ENCODE results near the gene KLK13. TPM values are rescaled to one million over a fixed set of nuclear protein-coding genes. Genes with fewer than 3 reads are reported as not detected.

KLK13 gene
- total and polyA plus RNA-seq, 4 donors: 0.36 TPM; not detected in 3

- DNase-seq (no peak), ATAC-seq (ENCODE audit: low FRiP score) (no peak)
- Histone ChIP-seq H3K9me3 (ENCODE audit: control insufficient read depth, low read length) (no peaks in the 10 kb centered on the region), H3K27ac (ENCODE audit: low read depth in 1 of 2, low read length in 2 of 2) (no peak overlapping the region), H3K4me1 (ENCODE audit: control insufficient read depth in 1 of 2, insufficient read depth in 2 of 2, low read length in 2 of 2) (no peaks in the 10 kb centered on the region), H3K4me3 (ENCODE audit: low read length in 2 of 2) (no peak overlapping the region), H3K36me3 (ENCODE audit: control insufficient read depth in 1 of 2, insufficient read depth in 2 of 2, low read length in 1 of 2) (no peaks in the 10 kb centered on the region), H3K27me3 (ENCODE audit: control insufficient read depth in 1 of 2, insufficient read depth in 2 of 2, low read length in 1 of 2) (no peaks in the 10 kb centered on the region)
- intact Hi-C loops (cut with DNase I): no loop called here
- WGBS, 2 donors: 82 to 84% methylated on average over 5 of the region's 5 CpGs
Measured at GRCh38 chr19:51075998-51076397, 11.1 kb upstream of the KLK13 start.

GRCh38 chr19:51071095-51071405 lies 6.2 kb upstream of the KLK13 start:
- no peaks in the 10 kb centered on the region for H3K27me3 ChIP-seq (ENCODE audit: control insufficient read depth in 1 of 2, insufficient read depth in 2 of 2, low read length in 1 of 2)
- H3K9me3 ChIP-seq (ENCODE audit: control insufficient read depth, low read length): no peaks in the 10 kb centered on the region
- no peak overlapping the region for H3K27ac ChIP-seq (ENCODE audit: low read depth in 1 of 2, low read length in 2 of 2)
- 56 to 60% methylated on average over 4 of the region's 4 CpGs for whole genome bisulfite sequencing, 2 donors
- intact Hi-C loops (cut with DNase I): no loop called here
- H3K4me3 ChIP-seq (ENCODE audit: low read length in 2 of 2): no peak overlapping the region
- DNase-seq (no peak), ATAC-seq (ENCODE audit: low FRiP score) (no peak)
- no peaks in the 10 kb centered on the region for H3K4me1 ChIP-seq (ENCODE audit: control insufficient read depth in 1 of 2, insufficient read depth in 2 of 2, low read length in 2 of 2)
- no peaks in the 10 kb centered on the region for H3K36me3 ChIP-seq (ENCODE audit: control insufficient read depth in 1 of 2, insufficient read depth in 2 of 2, low read length in 1 of 2)

DNA sequence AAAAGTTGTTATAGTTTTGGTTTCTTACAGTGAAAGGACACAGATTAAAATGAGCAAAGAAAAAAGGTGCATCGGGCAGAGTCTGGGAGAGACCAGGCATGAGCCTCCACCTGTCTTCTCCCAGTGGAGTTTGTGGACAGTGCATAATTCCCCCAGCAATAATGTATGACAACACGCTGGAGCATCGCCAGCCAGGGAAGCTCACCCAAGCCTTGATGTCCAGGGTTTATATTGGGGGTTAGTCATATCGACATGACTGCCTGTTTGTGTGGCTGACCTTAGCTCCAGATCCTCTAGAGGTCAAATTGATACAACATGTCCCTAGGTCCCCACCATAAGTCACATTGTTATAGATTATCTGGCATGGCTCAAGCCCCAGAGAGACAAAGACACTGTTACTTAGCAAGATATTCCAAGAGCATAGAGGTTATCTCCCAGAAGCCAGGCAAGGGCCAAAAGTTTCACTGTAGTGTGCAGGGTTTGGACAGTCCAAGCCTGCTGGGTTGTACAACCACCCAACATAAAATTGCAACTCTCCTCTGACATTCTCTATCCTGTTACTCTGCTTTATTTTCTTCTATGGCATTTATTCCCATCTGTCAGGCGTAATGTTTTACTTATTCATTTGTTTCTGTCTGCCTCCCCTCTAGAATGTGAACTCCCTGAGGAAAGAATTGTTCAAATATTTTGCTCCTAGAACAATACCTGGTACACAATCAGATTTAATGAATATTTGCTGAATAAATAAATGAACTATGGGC lies 5.6 kb upstream of the KLK13 start:
- DNase-seq (no peak), ATAC-seq (ENCODE audit: low FRiP score) (no peak)
- WGBS, 2 donors: 72 to 76% methylated on average over 5 of the region's 5 CpGs
- H3K9me3 ChIP-seq (ENCODE audit: control insufficient read depth, low read length): no peaks in the 10 kb centered on the region
- no peaks in the 10 kb centered on the region for H3K27me3 ChIP-seq (ENCODE audit: control insufficient read depth in 1 of 2, insufficient read depth in 2 of 2, low read length in 1 of 2)
- H3K4me1 ChIP-seq (ENCODE audit: control insufficient read depth in 1 of 2, insufficient read depth in 2 of 2, low read length in 2 of 2): no peaks in the 10 kb centered on the region
- intact Hi-C loops (cut with DNase I): no loop called here
- H3K27ac ChIP-seq (ENCODE audit: low read depth in 1 of 2, low read length in 2 of 2): no peak overlapping the region
- H3K4me3 ChIP-seq (ENCODE audit: low read length in 2 of 2): no peak overlapping the region
- no peaks in the 10 kb centered on the region for H3K36me3 ChIP-seq (ENCODE audit: control insufficient read depth in 1 of 2, insufficient read depth in 2 of 2, low read length in 1 of 2)

GRCh38 chr19:51066393-51067186 lies 1.7 kb upstream of the KLK13 start:
- WGBS, 2 donors: 64 to 68% methylated on average over 7 of the region's 7 CpGs
- ATAC-seq (ENCODE audit: low FRiP score): no peak
- no peaks in the 10 kb centered on the region for H3K36me3 ChIP-seq (ENCODE audit: control insufficient read depth in 1 of 2, insufficient read depth in 2 of 2, low read length in 1 of 2)
- no peaks in the 10 kb centered on the region for H3K27me3 ChIP-seq (ENCODE audit: control insufficient read depth in 1 of 2, insufficient read depth in 2 of 2, low read length in 1 of 2)
- H3K4me1 ChIP-seq (ENCODE audit: control insufficient read depth in 1 of 2, insufficient read depth in 2 of 2, low read length in 2 of 2): no peaks in the 10 kb centered on the region
- H3K4me3 ChIP-seq (ENCODE audit: low read length in 2 of 2): no peak overlapping the region
- no peaks in the 10 kb centered on the region for H3K9me3 ChIP-seq (ENCODE audit: control insufficient read depth, low read length)
- no peak overlapping the region for H3K27ac ChIP-seq (ENCODE audit: low read depth in 1 of 2, low read length in 2 of 2)
- DNase-seq: no peak
- intact Hi-C loops (cut with DNase I): no loop called here

- 7 to 8% methylated on average over 25 of the region's 25 CpGs for WGBS, 2 donors
- Histone ChIP-seq H3K9me3 (ENCODE audit: control insufficient read depth, low read length) (no peaks in the 10 kb centered on the region), H3K27ac (ENCODE audit: low read depth in 1 of 2, low read length in 2 of 2) (no peak overlapping the region), H3K27me3 (ENCODE audit: control insufficient read depth in 1 of 2, insufficient read depth in 2 of 2, low read length in 1 of 2) (no peaks in the 10 kb centered on the region), H3K36me3 (ENCODE audit: control insufficient read depth in 1 of 2, insufficient read depth in 2 of 2, low read length in 1 of 2) (no peaks in the 10 kb centered on the region), H3K4me1 (ENCODE audit: control insufficient read depth in 1 of 2, insufficient read depth in 2 of 2, low read length in 2 of 2) (no peaks in the 10 kb centered on the region), H3K4me3 (ENCODE audit: low read length in 2 of 2) (no peak overlapping the region)
- ATAC-seq (ENCODE audit: low FRiP score) (no peak), DNase-seq (no peak)
- intact Hi-C loops (cut with DNase I): no loop called here
Measured at GRCh38 chr19:51065221-51065960, 499 bp upstream of the KLK13 start.

- no peak overlapping the region for H3K4me3 ChIP-seq (ENCODE audit: low read length in 2 of 2)
- WGBS, 2 donors: 84 to 89% methylated on average over 7 of the region's 7 CpGs
- H3K36me3 ChIP-seq (ENCODE audit: control insufficient read depth in 1 of 2, insufficient read depth in 2 of 2, low read length in 1 of 2): no peaks in the 10 kb centered on the region
- intact Hi-C loops (cut with DNase I): no loop called here
- no peaks in the 10 kb centered on the region for H3K27me3 ChIP-seq (ENCODE audit: control insufficient read depth in 1 of 2, insufficient read depth in 2 of 2, low read length in 1 of 2)
- ATAC-seq (ENCODE audit: low FRiP score) (no peak), DNase-seq (no peak)
- no peak overlapping the region for H3K27ac ChIP-seq (ENCODE audit: low read depth in 1 of 2, low read length in 2 of 2)
- H3K4me1 ChIP-seq (ENCODE audit: control insufficient read depth in 1 of 2, insufficient read depth in 2 of 2, low read length in 2 of 2): no peaks in the 10 kb centered on the region
- H3K9me3 ChIP-seq (ENCODE audit: control insufficient read depth, low read length): no peaks in the 10 kb centered on the region
Measured at GRCh38 chr19:51063664-51064063, 1.2 kb downstream of the KLK13 start.

- H3K4me3 ChIP-seq (ENCODE audit: low read length in 2 of 2): no peak overlapping the region
- no peaks in the 10 kb centered on the region for H3K36me3 ChIP-seq (ENCODE audit: control insufficient read depth in 1 of 2, insufficient read depth in 2 of 2, low read length in 1 of 2)
- no peaks in the 10 kb centered on the region for H3K27me3 ChIP-seq (ENCODE audit: control insufficient read depth in 1 of 2, insufficient read depth in 2 of 2, low read length in 1 of 2)
- H3K27ac ChIP-seq (ENCODE audit: low read depth in 1 of 2, low read length in 2 of 2): no peak overlapping the region
- intact Hi-C loops (cut with DNase I): no loop called here
- WGBS, 2 donors: 1 to 37% methylated on average over 1 of the region's 1 CpG
- DNase-seq (no peak), ATAC-seq (ENCODE audit: low FRiP score) (no peak)
- H3K9me3 ChIP-seq (ENCODE audit: control insufficient read depth, low read length): no peaks in the 10 kb centered on the region
- H3K4me1 ChIP-seq (ENCODE audit: control insufficient read depth in 1 of 2, insufficient read depth in 2 of 2, low read length in 2 of 2): no peaks in the 10 kb centered on the region
Measured at GRCh38 chr19:51060973-51061372, 3.9 kb downstream of the KLK13 start.

GRCh38 chr19:51060336-51060735 lies 4.6 kb downstream of the KLK13 start:
- Histone ChIP-seq H3K4me1 (ENCODE audit: control insufficient read depth in 1 of 2, insufficient read depth in 2 of 2, low read length in 2 of 2) (no peaks in the 10 kb centered on the region), H3K27me3 (ENCODE audit: control insufficient read depth in 1 of 2, insufficient read depth in 2 of 2, low read length in 1 of 2) (no peaks in the 10 kb centered on the region), H3K4me3 (ENCODE audit: low read length in 2 of 2) (no peak overlapping the region), H3K27ac (ENCODE audit: low read depth in 1 of 2, low read length in 2 of 2) (no peak overlapping the region), H3K9me3 (ENCODE audit: control insufficient read depth, low read length) (no peaks in the 10 kb centered on the region), H3K36me3 (ENCODE audit: control insufficient read depth in 1 of 2, insufficient read depth in 2 of 2, low read length in 1 of 2) (no peaks in the 10 kb centered on the region)
- DNase-seq: no peak
- intact Hi-C loops (cut with DNase I): no loop called here
- WGBS, 2 donors: 65 to 70% methylated on average over 4 of the region's 4 CpGs
- ATAC-seq (ENCODE audit: low FRiP score): no peak

Data from aorta (tissue), 5 donors.